NCI-H1092 (cell line): Measurements from ENCODE around the gene ANO3.

Experiments
- DNase-seq: peaks from one replicate; lab custom pipeline; 2025; lab: John Stamatoyannopoulos, UW

ANO3 gene

GRCh38 chr11:26493616-26494015 is 161.7 kb downstream of the ANO3 start:
- no peak for DNase-seq

GRCh38 chr11:26507229-26507628 is 175.3 kb downstream of the ANO3 start:
- DNase-seq = no peak

- DNase-seq = no peak
These were observed 178.2 kb downstream of the ANO3 start for GRCh38 chr11:26510164-26510563.

DNA sequence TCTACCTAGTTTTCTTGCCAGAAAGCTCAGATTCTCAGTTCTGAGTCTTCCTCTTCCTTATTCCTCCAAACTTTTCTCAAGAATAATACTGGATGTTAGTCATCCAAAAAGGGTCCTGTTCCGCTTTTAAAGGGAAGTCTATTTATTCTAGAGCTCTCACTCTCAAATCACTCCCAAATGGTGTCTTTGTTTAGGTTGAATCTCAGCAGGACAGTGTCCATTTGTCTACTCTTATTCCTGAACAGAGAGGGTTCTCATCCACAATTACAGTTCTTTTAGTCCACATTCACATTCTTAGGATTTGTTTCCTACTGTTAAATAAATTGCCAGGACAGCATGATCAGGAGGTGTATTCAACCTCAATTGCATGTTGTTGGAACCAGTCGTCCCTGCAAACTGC is 178.8 kb downstream of the ANO3 start:
- DNase-seq = no peak

- no peak for DNase-seq
These were observed 180.3 kb downstream of the ANO3 start for GRCh38 chr11:26512196-26512595.

DNA sequence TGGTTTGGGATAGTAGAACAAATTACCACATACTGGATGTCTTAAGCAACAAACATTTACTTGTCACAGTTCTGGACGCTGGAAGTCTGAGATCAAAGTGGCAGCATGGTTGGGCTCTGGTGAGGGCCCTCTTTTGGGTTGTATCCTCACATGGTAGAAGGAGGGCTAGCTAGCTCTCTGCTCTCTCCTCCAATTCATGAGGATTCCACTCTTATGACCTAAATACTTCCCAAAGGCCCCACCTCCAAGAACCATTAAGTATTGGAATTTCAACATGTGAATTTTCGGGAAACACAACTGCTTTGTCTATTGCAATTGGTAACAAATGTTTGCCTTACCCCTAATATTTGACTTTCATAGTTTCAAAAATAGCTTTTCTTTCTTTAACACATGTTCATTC is 187.5 kb downstream of the ANO3 start:
- DNase-seq = no peak

GRCh38 chr11:26522912-26523610 is 191.1 kb downstream of the ANO3 start:
- DNase-seq = no peak

DNA sequence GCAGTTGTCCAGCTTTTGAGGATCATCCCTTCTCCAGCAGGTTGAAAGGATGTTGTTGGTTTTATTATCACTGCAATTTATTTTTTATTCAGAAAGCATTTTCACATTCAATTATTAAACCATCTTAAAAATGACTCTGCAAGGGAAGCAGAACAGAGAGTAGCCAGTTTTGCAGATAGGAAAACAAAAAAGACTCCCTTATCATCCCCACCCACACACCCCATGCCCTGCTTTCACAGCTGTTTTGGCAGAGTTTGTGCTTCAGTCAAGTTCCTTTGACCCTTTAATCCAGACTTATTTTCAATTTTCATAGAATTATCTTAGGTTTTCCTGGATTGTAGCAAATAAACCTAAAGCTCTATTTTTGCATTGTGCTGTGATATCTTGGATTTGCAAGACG is 195.8 kb downstream of the ANO3 start:
- DNase-seq = no peak

DNA sequence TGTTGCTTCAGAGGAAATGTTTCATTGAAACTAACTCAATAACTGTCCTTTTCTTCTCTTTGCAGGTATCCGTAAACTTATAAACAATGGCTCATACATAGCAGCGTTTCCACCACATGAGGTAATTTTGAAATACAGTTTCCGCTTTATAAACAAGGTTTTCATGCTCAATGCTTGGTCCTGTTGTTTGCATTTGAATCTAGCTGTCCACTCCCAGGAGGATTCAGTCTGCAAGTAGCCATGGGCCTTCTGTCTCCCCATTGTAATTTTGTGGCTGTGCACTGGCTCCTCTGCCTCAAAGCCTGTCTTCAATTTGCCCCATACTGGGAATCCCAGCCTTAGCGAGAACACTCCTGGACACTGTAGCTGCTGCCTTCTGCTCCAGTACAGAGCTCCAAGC is 205.4 kb downstream of the ANO3 start:
- no peak for DNase-seq

GRCh38 chr11:26539517-26539916 is 207.6 kb downstream of the ANO3 start:
- DNase-seq = no peak

- DNase-seq = no peak
These were observed 209.9 kb downstream of the ANO3 start for GRCh38 chr11:26541870-26542269.

DNA sequence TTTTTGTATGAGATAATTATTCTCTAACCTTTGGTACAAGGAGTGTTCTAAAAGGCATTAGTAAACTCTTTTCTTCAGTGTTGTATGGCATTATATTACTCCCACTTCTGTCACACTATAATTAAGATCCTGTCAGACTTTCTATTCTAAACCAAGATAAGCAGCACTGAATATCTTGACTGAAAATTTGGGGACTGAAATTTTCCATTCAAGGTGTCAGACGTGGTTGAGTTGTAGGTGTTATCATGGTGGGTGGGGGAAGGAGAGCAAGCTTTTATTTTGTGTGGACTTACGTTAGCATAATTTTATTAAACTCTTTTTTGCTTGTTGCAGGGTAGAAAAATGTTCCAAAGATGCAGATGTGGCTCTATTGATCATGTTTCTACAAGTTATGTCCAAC is 217.2 kb downstream of the ANO3 start:
- DNase-seq = no peak

DNA sequence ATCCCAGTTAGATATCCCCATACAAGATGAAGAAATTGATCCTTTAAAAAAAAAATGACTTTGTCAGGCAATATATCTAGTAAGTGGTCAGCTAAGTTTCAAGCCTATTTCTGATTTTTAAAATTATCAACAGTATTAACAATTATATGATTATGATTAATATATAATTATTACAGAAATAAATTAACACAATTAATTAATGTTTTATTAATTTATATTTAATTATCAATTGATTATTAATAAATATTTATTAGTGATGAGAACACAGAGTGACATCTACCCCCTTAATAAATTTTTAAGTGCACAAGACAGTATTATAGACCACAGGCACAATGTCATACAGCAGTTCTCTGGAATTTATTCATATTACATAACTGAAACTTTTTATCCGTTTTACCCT is 218.1 kb downstream of the ANO3 start:
- no peak for DNase-seq

DNA sequence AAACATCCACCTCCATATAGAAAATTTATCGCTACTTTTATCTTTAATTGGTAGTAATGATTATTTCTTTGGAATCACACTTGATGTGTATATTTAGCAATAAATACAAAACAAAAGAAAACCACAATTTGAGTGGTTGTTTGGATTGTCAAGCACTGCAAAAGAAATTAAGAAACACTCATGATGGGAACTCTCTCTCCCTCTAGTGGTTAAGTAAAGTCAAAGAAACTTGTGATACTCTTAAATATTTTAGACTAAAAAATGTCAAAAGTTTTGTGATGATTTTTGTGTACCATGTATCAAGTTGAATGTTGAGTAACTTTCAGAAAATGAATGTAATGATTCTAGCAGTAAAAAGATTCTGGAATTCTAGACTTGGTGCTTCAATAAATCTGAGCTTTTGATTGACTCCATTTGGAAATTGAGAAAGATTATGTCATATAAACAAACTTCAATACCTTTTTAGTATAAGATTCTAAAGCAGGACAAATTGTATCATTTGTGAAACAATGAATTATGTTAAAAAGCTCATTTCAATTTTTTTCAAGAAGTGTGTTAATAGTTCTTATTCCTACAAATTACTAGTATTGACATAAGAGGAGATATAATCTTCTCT is 219.4 kb downstream of the ANO3 start:
- no peak for DNase-seq

- no peak for DNase-seq
These were observed 221.3 kb downstream of the ANO3 start for GRCh38 chr11:26553182-26553581.

DNA sequence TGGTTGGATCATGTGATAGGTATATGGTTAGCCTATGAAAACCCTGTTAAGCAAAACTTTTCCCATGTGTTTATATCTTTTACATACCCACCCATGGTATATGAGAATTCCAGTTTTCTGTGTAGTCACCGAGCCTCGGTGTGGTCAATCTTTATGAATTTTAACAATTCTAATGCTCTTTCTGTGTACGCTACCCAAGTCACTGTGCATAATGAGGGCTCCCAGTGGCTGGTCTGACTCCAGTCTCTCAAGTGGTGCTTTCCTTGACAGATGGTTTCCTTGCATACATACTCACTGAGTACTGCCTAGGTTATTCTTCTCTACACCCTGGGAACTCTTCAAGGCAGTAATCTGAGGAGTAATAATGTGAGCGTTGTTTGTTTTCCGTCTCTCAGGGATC is 222.5 kb downstream of the ANO3 start:
- DNase-seq = no peak

DNA sequence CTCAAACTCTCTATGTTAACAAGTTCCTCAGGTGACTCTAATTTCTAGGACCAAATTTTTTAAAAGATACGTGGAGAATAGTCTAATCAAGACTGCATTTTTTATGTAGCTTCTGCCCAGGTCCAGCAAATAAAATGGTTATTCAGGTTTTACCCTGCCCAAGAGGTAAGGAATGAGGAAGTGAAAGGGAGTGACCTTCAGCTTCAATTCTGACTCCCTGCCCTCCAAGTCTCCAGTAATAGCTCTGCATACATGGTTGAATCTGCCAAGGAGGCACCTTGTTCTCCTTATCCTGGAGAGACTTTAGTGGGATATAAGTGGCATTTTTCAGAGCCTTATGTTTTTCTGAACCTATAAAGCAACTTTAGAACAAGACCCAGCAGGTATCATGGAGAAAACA is 224.7 kb downstream of the ANO3 start:
- DNase-seq = no peak

GRCh38 chr11:26557666-26558065 is 225.7 kb downstream of the ANO3 start:
- DNase-seq = no peak

DNA sequence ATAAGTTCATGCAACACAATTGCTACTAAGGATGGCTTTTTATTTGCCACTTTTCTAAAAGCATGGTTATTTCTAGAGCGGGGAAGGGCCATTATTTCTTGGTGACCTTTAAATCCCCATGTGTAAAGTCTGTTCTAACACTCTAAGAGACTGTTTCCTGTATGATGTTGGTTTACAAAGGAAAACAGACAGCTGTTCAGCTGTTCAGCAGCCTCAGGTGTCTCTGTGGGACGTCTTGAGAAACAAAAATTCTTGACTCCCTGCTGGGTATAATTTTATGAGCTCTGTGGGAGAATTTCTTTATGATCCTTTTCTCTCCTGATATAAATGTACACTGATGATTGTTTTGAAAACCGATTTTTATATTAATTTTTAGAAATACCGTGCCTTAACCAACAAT is 226.3 kb downstream of the ANO3 start:
- no peak for DNase-seq

DNA sequence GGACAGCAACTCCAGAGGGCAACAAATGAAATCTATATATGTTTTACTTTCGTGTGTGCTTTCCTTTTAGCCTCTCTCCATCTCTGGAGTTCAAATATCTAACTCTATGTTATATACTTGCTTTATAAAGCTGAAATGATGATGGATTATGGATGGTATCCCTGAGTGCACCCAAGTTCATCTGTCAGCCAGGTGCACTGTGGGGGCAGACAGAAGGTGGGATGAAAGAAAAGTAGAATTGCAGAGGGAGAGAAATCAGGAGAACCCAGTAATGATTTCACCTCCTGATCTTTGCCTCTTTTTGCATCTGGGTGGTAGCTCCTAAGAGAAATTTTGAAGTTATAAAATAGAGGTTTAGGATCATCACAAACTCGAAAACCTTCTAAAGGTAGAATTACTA is 237.7 kb downstream of the ANO3 start:
- DNase-seq = no peak

GRCh38 chr11:26571861-26572654 is 240.1 kb downstream of the ANO3 start, which contains the start of gene MUC15:
Gene MUC15, minus strand, starts transcription at chr11:26572263. Its CDS starts 5,169 bp downstream, at chr11:26567094.
- no peak for DNase-seq

GRCh38 chr11:26572770-26573402 is 241.0 kb downstream of the ANO3 start:
- DNase-seq = no peak

- no peak for DNase-seq
These were observed 242.0 kb downstream of the ANO3 start for GRCh38 chr11:26573896-26574295.
